Activated naive CD8-positive, alpha-beta T cell treated with anti-CD3 and anti-CD28 coated beads, Interleukin-2, amount 10 ng/mL, durations not matched to agents 7 days and 5 days (primary cell): Measurements from ENCODE around the gene CTPS1. TPM values are rescaled to one million over a fixed set of nuclear protein-coding genes. Genes with fewer than 3 reads are reported as not detected.
A peak's percentile ranks its signal among the peaks of the same experiment; 100 is the strongest.

ENCODE experiments used
- ATAC-seq: fragments of 150-1000 bp; cut with Tn5 transposase; one replicate; pipeline ENCODE4 v1.10.0; 2021; ENCODE audit warnings: low read depth, moderate library complexity
- POLR2A ChIA-PET: fragments of 350-600 bp; sonication (Branson Sonifier 250); formaldehyde crosslinking; loops from one replicate; lab custom pipeline; 2021; ENCODE audit warnings: antibody characterized with exemption; lab: Charles Lee
- DNase-seq: peaks from one replicate; pipeline ENCODE4 v3.0.0; 2021
- H3K27ac Mint-ChIP-seq: one replicate; pipeline ENCODE4 v1.8.0; 2022; ENCODE audit warnings: mild to moderate bottlenecking, mixed read lengths
- H3K27me3 Mint-ChIP-seq: one replicate; pipeline ENCODE4 v1.8.0; 2022; ENCODE audit warnings: mild to moderate bottlenecking, moderate library complexity, mixed read lengths
- H3K36me3 Mint-ChIP-seq: one replicate; pipeline ENCODE4 v1.8.0; 2021; ENCODE audit warnings: mild to moderate bottlenecking, mixed read lengths
- H3K4me1 Mint-ChIP-seq: one replicate; pipeline ENCODE4 v1.8.0; 2021; ENCODE audit warnings: mixed read lengths
- H3K4me3 Mint-ChIP-seq: one replicate; pipeline ENCODE4 v1.8.0; 2022; ENCODE audit warnings: mild to moderate bottlenecking, moderate library complexity, mixed read lengths
- H3K9me3 Mint-ChIP-seq: one replicate; pipeline ENCODE4 v1.8.0; 2021; ENCODE audit warnings: mixed read lengths
- total RNA-seq, 2 experiments: library from RNA; stranded (reverse); gene quantifications; one replicate each; pipeline ENCODE4 v1.2.3, GENCODE V29; 2021

Gene CTPS1
- total RNA-seq, 2 experiments from 2014 or later, result 45.1 to 47.5 TPM

DNA sequence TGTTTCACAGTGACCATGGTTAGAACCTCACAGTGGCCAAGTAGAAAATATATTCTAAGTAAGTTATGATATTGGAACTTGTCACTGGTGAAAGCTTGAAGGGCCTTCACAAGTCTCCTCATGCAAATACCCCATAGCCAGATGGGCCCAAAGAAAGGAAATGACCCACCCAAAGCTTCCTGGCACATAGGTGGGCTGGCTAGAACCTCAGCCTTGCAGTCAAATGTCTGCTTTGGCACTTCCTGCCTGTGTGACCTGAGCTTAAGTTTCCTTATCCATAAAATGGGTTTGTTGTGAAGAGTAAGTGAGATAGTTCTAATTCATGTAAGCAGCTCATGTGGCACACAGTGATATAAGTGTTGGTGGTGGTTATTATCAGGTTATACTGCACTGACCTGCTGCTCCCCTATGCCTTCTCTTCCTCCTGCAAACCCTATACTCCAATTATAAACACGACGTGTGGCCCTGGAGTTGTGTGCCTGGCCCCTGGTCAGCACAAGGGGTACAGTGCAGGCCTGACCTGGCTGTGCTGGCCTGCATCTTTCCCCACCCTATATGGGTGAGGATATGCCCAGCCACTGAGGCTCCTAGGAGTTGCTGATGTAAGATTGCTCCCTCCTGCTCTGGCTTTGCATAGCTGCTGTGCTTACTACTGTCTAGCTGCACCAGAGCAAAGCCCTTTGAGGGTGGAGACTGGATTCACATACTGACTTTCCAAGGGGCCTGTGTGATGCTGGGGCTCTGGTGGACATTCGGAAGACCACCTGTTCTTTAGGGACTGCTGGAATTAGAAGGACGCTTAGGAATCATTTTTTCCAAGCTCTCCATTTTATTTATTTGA lies 46.7 kb downstream of the CTPS1 start:
- Mint-ChIP-seq H3K4me1 (peaks cover 10% of the 10 kb centered on the region), H3K9me3 (no peaks in the 10 kb centered on the region), H3K4me3 (no peak overlapping the region), H3K27ac (peak overlapping the region; percentile 78), H3K27me3 (no peaks in the 10 kb centered on the region), H3K36me3 (peaks cover 13% of the 10 kb centered on the region)
- no peak for DNase-seq
- peak; percentile 34 for ATAC-seq
- POLR2A ChIA-PET, result interaction anchor here (0.7 to 1.5 kb wide), 2 partner anchors 46 to 452 kb away, joined by 3 to 4 read pairs; no protein-coding TSS in a partner anchor

DNA sequence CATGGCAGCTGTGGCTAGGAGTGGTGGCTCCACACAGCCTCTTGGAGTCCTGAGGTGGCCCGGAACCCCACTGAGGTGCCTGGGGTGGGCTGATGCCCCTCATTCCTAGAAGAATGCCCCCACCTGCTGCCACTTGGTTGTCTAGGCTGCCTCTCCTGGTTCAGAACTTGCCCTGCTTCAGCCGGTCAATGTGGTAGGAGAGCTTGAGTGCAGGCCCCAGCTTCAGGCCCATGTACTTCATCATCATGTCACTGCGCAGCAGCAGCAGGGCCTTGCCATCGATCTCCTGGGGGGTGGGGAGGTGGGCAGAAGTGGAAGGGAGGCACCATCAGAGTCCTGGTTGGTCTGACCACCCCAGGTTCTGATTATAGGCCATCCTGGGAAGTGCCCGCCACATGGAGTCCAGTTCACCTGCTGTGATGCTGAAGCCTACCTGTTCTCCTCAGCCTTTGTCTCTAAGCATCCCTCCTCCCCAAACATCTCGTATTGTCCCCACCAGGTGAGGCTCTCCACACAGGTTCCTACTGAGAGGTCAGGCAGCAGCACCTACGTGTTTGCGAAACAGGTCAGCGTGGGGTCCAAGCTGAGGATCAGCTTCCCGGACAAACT lies 48.6 kb downstream of the CTPS1 start:
- peaks cover 1% of the 10 kb centered on the region for H3K9me3 Mint-ChIP-seq
- no peaks in the 10 kb centered on the region for H3K27me3 Mint-ChIP-seq
- H3K36me3 Mint-ChIP-seq, result peaks cover 24% of the 10 kb centered on the region
- H3K27ac Mint-ChIP-seq, result no peak overlapping the region
- POLR2A ChIA-PET, result no interaction called here
- peaks cover 9% of the 10 kb centered on the region for H3K4me1 Mint-ChIP-seq
- no peak overlapping the region for H3K4me3 Mint-ChIP-seq
- DNase-seq (no peak), ATAC-seq (no peak)

DNA sequence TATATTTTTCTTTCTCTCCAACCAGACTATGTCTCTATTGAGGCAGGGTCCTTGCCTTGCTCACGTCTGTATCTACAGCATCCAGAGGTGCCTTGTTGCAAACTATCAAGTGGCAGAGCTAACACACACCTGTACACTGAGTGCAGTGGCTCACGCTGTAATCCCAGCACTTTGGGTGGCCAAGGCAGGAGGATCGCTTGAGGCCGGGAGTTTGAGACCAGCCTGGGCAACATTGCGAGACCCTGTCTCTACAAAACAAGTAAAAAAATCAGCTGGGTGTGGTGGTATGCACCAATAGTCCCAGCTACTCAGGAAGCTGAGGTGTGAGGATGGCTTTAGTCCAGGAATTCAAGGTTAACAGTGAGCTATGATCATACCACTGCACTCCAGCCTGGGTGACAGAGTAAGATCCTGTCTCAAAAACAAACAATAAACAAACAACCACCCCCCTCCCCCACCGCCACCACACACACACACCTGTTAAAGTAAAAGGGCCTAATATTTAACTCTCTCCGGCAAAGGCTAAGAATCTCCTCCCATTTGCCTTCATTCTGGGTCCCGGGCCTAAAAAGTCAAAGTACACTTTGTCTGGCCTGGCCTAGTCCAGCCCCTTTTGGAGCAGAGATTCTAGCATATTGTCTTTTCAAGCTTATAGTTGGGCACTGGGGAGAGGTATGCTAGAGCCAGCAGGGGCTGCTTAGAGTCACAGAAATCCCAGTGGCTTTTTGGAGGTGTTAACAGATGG lies 51.5 kb downstream of the CTPS1 start:
- H3K36me3 Mint-ChIP-seq, result peaks cover 29% of the 10 kb centered on the region
- H3K27ac Mint-ChIP-seq, result no peak overlapping the region
- H3K4me3 Mint-ChIP-seq, result no peak overlapping the region

DNA sequence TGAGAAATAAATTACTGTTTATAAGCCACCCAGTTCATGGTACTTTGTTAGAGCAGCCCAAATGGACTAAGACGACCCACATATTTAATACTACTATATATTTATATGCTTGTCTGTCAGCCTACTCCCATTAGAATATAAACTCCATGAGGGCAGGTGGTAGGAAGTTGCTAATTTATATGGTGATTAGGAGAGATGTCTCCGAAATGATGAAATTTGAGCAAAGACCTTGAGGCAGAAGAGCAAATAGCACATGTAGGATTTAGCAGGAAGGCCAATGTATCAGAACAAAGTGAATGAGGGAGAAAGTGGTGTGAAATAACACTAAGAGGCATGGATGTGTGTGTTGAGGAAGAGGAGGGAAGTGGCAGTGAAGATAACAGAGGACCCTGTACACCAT lies 52.7 kb downstream of the CTPS1 start:
- no peak for ATAC-seq
- no peak overlapping the region for H3K4me3 Mint-ChIP-seq
- no peaks in the 10 kb centered on the region for H3K4me1 Mint-ChIP-seq
- POLR2A ChIA-PET, result interaction anchor here (0.6 kb wide), 1 partner anchor 26 kb away, joined by 5 read pairs; no protein-coding TSS in a partner anchor
- no peaks in the 10 kb centered on the region for H3K27me3 Mint-ChIP-seq
- no peak overlapping the region for H3K27ac Mint-ChIP-seq
- DNase-seq, result no peak
- peaks cover 1% of the 10 kb centered on the region for H3K9me3 Mint-ChIP-seq
- peaks cover 28% of the 10 kb centered on the region for H3K36me3 Mint-ChIP-seq

More for the DNA sequence above, 51.5 kb downstream of the CTPS1 start:
- Mint-ChIP-seq H3K27me3 (no peaks in the 10 kb centered on the region), H3K9me3 (peaks cover 1% of the 10 kb centered on the region), H3K4me1 (peaks cover 5% of the 10 kb centered on the region)
- no peak for DNase-seq
- ATAC-seq, result no peak
- POLR2A ChIA-PET, result no interaction called here

DNA sequence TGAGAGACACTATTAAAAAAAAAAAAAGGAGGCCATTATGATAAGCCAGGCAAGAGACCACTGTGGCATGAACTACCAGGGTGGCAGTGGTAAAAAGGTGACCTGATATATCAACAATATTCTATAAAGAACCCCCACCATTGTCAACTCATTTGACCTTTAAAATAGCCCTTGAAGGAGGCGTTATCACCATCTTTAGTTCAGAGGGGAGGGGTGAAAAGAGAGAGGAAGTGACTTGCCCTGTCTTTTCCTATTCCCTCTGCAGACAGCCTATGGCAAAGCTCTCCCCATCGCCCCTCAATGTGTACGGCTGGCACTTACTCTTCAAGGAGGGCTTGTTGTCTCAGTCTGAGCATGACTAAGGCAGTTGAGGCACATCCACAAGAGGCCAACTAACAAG lies 53.8 kb downstream of the CTPS1 start:
- POLR2A ChIA-PET, result no interaction called here
- Mint-ChIP-seq H3K9me3 (peaks cover 1% of the 10 kb centered on the region), H3K4me3 (no peak overlapping the region), H3K27ac (peak overlapping the region; percentile 6), H3K4me1 (no peaks in the 10 kb centered on the region), H3K36me3 (peaks cover 23% of the 10 kb centered on the region), H3K27me3 (no peaks in the 10 kb centered on the region)
- no peak for ATAC-seq
- no peak for DNase-seq

DNA sequence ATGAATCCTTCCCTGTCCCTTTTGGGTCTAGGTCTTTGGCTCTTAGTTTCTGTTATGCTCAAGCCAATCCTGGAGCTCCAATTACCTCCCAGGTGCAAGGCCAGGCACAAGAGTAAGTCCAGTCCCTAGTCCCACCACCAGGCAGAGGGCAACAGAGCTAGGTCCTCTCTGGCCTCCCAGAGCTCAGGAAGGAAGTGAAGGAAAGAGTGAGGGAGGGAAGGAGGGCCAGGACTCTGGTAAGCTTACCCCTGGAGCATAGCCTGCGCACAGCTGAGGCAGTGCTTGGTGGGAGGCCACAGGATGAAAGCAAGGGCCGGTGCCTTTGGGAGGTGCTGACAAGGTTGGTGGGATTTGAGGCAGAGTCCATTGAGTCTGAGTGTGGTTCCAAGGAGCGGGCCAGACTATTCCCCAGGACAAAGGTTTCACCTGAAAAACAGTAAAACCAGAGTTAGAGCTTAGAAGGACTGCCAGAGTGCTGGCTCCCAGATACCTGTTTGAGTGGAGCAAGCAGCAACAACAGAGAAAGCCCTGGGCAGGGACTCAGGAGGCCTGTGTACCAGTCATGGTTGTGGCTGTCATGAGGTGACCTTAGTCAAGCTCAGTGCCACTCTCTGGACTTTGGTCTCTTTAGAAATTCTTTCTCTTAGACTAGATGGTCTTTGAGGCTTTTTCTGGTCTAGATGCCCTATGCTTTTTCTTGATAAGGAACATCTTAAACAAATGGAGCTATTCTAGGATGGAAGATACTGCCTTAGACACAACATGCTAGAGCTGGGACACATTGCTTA lies 57.8 kb downstream of the CTPS1 start:
- DNase-seq (no peak), ATAC-seq (no peak)
- H3K4me3 Mint-ChIP-seq, result no peak overlapping the region
- H3K36me3 Mint-ChIP-seq, result peaks cover 14% of the 10 kb centered on the region
- peaks cover 3% of the 10 kb centered on the region for H3K4me1 Mint-ChIP-seq
- no peaks in the 10 kb centered on the region for H3K27me3 Mint-ChIP-seq
- no peak overlapping the region for H3K27ac Mint-ChIP-seq
- POLR2A ChIA-PET, result no interaction called here
- no peaks in the 10 kb centered on the region for H3K9me3 Mint-ChIP-seq

DNA sequence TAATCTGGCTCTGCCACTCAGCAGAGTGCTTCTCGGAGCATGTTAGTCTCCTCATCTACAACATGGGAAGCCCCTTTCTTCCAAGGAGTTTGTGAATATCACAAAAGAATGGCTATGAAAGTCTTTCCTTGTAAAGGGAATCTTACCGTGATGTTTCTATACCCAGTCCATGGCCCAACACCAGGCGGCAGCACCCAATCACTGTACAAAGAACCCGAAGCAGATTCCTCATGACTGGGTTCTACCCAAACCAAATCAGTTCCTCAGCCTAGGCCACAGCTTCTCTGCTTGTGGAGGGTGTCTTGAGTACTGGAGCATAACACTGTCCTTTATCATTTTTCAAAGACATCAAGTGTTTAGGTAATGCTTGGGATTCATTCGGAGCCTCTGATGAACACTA lies 58.6 kb downstream of the CTPS1 start:
- Mint-ChIP-seq H3K9me3 (no peaks in the 10 kb centered on the region), H3K36me3 (peaks cover 11% of the 10 kb centered on the region), H3K27me3 (no peaks in the 10 kb centered on the region), H3K4me1 (peaks cover 3% of the 10 kb centered on the region), H3K27ac (no peak overlapping the region), H3K4me3 (no peak overlapping the region)
- ATAC-seq (no peak), DNase-seq (no peak)
- POLR2A ChIA-PET, result no interaction called here

DNA sequence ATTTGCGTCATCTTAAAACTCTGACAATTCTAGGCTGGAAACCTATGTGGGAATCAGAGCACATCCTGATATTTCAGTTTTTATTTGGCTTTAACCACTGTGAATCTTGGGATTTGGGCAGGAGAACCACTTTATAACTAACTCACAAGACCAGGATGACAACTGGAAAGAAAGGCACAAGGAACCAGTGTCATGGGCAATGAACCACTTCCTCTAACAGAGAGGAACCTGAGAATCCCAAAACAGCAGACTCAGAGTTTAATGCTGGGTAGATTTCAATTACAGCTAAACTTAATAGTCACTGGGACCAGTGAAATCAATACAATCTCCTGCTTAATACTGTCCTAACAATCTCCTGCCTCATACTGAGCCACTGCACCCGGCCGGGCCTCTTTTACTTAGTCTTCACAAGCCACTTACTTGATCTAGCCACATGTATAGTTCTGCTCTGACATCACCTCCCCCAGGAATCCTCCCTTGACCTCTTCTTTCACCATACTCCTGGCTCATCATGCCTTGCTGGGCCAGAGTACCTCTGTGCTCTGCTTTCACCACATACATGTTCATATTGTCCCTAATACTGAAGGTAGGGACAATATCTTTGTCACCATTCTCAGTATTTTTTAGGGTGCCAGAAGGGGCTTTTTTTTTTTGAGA lies 62.2 kb downstream of the CTPS1 start:
- Mint-ChIP-seq H3K4me1 (peaks cover 10% of the 10 kb centered on the region), H3K9me3 (no peaks in the 10 kb centered on the region), H3K27me3 (no peaks in the 10 kb centered on the region), H3K27ac (peak overlapping the region; percentile 19), H3K4me3 (no peak overlapping the region), H3K36me3 (peaks cover 6% of the 10 kb centered on the region)
- DNase-seq, result no peak
- POLR2A ChIA-PET, result no interaction called here
- ATAC-seq, result no peak

DNA sequence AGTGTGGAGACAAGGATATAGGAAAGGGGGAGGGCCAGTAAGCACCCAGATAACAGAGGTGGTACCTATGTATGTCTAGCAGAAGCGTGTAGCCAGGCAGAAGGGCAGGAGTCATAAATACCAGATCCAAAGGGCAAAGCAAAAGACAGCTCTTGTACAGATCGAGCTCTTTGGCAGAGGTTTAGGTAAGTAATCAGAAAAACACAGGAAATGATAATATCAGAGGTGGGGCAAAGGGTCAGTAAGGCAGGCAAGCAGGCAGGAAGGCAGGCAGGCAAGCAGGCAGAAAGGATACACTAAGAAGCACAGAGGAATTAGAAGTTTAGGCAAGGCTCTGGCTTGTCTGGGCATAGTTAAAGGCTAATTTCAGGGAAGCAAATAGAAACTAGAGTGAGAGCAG lies 64.7 kb downstream of the CTPS1 start:
- no peaks in the 10 kb centered on the region for H3K27me3 Mint-ChIP-seq
- peak; percentile 60 for ATAC-seq
- H3K9me3 Mint-ChIP-seq, result no peaks in the 10 kb centered on the region
- peaks cover 10% of the 10 kb centered on the region for H3K4me1 Mint-ChIP-seq
- POLR2A ChIA-PET, result no interaction called here
- H3K27ac Mint-ChIP-seq, result peak overlapping the region; percentile 10
- no peak overlapping the region for H3K4me3 Mint-ChIP-seq
- no peak for DNase-seq
- H3K36me3 Mint-ChIP-seq, result peaks cover 8% of the 10 kb centered on the region

DNA sequence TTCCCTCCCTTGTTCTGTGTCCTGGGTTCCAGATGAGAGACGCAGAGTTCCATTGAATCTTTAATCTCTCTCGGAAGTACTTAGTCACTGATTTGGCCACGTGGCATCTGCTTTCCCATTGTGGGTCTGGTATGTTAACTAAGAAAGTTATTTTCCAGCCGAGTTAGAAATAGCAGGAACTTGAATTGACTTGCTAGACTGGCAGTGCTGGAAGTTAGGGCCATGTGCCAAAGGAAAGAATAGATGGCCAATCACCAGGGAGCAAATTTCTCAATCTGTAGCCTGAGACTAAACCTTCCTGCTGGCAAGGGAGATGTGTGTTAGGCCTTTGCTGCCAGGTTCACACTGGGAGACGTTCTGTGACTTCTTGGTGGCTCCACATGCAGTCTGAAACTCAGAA lies 66.2 kb downstream of the CTPS1 start:
- ATAC-seq (no peak), DNase-seq (no peak)
- Mint-ChIP-seq H3K27ac (no peak overlapping the region), H3K4me1 (peaks cover 10% of the 10 kb centered on the region), H3K36me3 (peaks cover 5% of the 10 kb centered on the region), H3K9me3 (no peaks in the 10 kb centered on the region), H3K4me3 (no peak overlapping the region), H3K27me3 (no peaks in the 10 kb centered on the region)
- POLR2A ChIA-PET, result interaction anchor here (0.6 kb wide), 1 partner anchor 257 kb away, joined by 3 read pairs; no protein-coding TSS in a partner anchor

DNA sequence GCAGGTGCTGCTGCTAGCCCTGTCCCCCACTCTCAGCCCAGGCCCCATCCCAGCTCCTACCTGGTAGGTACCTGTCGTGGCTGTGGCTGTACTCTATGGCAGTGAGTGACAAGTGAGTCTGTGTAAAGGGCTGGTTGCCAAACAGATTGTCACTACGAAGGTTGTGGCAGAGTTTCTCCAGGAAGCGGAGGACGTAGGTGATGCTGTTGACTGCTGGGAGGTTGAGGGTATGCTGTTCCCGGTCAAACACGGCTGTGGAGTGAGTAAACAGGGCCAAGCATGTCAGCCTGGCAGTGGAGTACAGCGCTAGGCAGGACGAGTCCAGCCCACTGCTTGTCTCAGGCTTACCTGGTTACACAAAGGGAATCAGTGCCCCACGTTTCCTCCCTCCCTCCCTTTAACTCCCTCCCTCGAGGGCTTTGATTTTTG lies 66.9 kb downstream of the CTPS1 start:
- Mint-ChIP-seq H3K27ac (no peak overlapping the region), H3K9me3 (no peaks in the 10 kb centered on the region), H3K4me1 (peaks cover 10% of the 10 kb centered on the region), H3K4me3 (no peak overlapping the region), H3K36me3 (peaks cover 7% of the 10 kb centered on the region), H3K27me3 (no peaks in the 10 kb centered on the region)
- DNase-seq, result no peak
- no peak for ATAC-seq
- POLR2A ChIA-PET, result no interaction called here

DNA sequence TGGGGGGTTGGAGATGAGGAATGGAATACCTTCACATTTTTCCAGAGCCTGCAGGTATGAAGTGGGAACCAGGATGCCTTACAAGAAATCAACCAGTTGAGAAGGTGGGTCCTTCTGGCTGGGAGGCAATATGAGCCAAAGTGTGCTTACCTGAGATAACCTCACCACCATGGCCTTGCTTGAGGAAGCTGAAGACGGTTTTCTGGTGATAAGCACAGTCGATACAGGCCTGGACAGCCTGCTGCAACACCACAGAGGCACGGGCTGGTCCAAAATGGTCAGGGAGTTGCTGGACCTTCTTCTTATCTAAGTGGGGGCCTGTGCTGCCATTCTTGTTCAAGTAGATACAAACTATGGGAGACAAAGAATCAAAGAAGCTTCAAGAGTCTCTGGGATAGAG lies 69.0 kb downstream of the CTPS1 start:
- ATAC-seq (no peak), DNase-seq (no peak)
- H3K4me1 Mint-ChIP-seq, result peaks cover 7% of the 10 kb centered on the region
- peaks cover 7% of the 10 kb centered on the region for H3K36me3 Mint-ChIP-seq
- POLR2A ChIA-PET, result no interaction called here
- H3K27ac Mint-ChIP-seq, result no peak overlapping the region
- H3K27me3 Mint-ChIP-seq, result no peaks in the 10 kb centered on the region
- H3K9me3 Mint-ChIP-seq, result no peaks in the 10 kb centered on the region
- H3K4me3 Mint-ChIP-seq, result no peak overlapping the region
